ENCODE results near the gene KRTAP5-7.
"Not testable (repeated sequence)": the region's sequence is repeated elsewhere in the genome, so short reads cannot be mapped to it uniquely, and the experiment has no call there.

- TF ChIP-seq CTCF (IDR thresholded peaks at IDR 0.05; ENCODE audit: borderline replicate concordance, extremely low read depth, low read length, poor library complexity, severe bottlenecking); EZH2 (IDR thresholded peaks at IDR 0.05; ENCODE audit: borderline replicate concordance, low read depth, low read length, severe bottlenecking): not testable (repeated sequence)
These were observed 7.9 kb downstream of the KRTAP5-7 start for GRCh38 chr11:71534711-71535608.

Data from DND-41 (cell line).